Measurements from ENCODE around the gene NSMF.
A peak's percentile ranks its signal among the peaks of the same experiment; 100 is the strongest.

Gene NSMF

GRCh38 chr9:137461316-137461662 lies 2.2 kb upstream of the NSMF start:
- Histone ChIP-seq H3K4me3 (no peak overlapping the region), H3K27me3 (ENCODE audit: low read depth) (no peaks in the 10 kb centered on the region), H3K4me1 (peaks cover 5% of the 10 kb centered on the region), H3K36me3 (replicated peaks) (peaks cover 16% of the 10 kb centered on the region), H3K9me3 (peaks cover 2% of the 10 kb centered on the region; the same call in 1 of the 2 replicates)
- DNase-seq (ENCODE audit: low spot score in 2 of 2), result no peak
- in situ Hi-C loops (cut with MboI; ENCODE audit: low sequenced_read_pairs), result no loop called here

- Histone ChIP-seq H3K9me3 (peaks cover 2% of the 10 kb centered on the region; the same call in 1 of the 2 replicates), H3K27me3 (ENCODE audit: low read depth) (no peaks in the 10 kb centered on the region), H3K4me1 (peaks cover 5% of the 10 kb centered on the region), H3K4me3 (no peak overlapping the region), H3K36me3 (replicated peaks) (peaks cover 21% of the 10 kb centered on the region)
- no peak for DNase-seq (ENCODE audit: low spot score in 2 of 2)
- in situ Hi-C loops (cut with MboI; ENCODE audit: low sequenced_read_pairs), result no loop called here
Observed at GRCh38 chr9:137460363-137461315, 1.5 kb upstream of the NSMF start.

GRCh38 chr9:137459601-137460362 lies 648 bp upstream of the NSMF start:
- Histone ChIP-seq H3K27me3 (ENCODE audit: low read depth) (no peaks in the 10 kb centered on the region), H3K36me3 (replicated peaks) (peaks cover 29% of the 10 kb centered on the region), H3K4me1 (peaks cover 5% of the 10 kb centered on the region), H3K9me3 (peaks cover 2% of the 10 kb centered on the region; the same call in 1 of the 2 replicates), H3K4me3 (peak overlapping the region; percentile 25)
- no peak for DNase-seq (ENCODE audit: low spot score in 2 of 2)
- in situ Hi-C loops (cut with MboI; ENCODE audit: low sequenced_read_pairs), result no loop called here

- peaks cover 10% of the 10 kb centered on the region for H3K4me1 ChIP-seq
- DNase-seq (ENCODE audit: low spot score in 2 of 2), result peak in 1 of 2 experiments; percentile 61
- H3K4me3 ChIP-seq, result peak overlapping the region; percentile 62
- in situ Hi-C loops (cut with MboI; ENCODE audit: low sequenced_read_pairs), result no loop called here
- no peaks in the 10 kb centered on the region for H3K27me3 ChIP-seq (ENCODE audit: low read depth)
- peaks cover 2% of the 10 kb centered on the region; the same call in 1 of the 2 replicates for H3K9me3 ChIP-seq
- peaks cover 38% of the 10 kb centered on the region for H3K36me3 ChIP-seq (replicated peaks)
Observed at GRCh38 chr9:137458194-137459151, 661 bp downstream of the NSMF start.

- H3K27me3 ChIP-seq (ENCODE audit: low read depth), result no peaks in the 10 kb centered on the region
- peaks cover 46% of the 10 kb centered on the region for H3K36me3 ChIP-seq (replicated peaks)
- H3K9me3 ChIP-seq, result peaks cover 2% of the 10 kb centered on the region; the same call in 1 of the 2 replicates
- peaks cover 10% of the 10 kb centered on the region for H3K4me1 ChIP-seq
- DNase-seq (ENCODE audit: low spot score in 2 of 2), result no peak
- peak overlapping the region; percentile 62 for H3K4me3 ChIP-seq
- in situ Hi-C loops (cut with MboI; ENCODE audit: low sequenced_read_pairs), result no loop called here
Observed at GRCh38 chr9:137457406-137458193, 1.5 kb downstream of the NSMF start.

- H3K4me3 ChIP-seq, result no peak overlapping the region
- in situ Hi-C loops (cut with MboI; ENCODE audit: low sequenced_read_pairs), result no loop called here
- H3K4me1 ChIP-seq, result peaks cover 10% of the 10 kb centered on the region
Observed at GRCh38 chr9:137456864-137457405, 2.2 kb downstream of the NSMF start.

GRCh38 chr9:137456061-137456863 lies 2.9 kb downstream of the NSMF start:
- in situ Hi-C loops (cut with MboI; ENCODE audit: low sequenced_read_pairs), result no loop called here
- Histone ChIP-seq H3K27me3 (ENCODE audit: low read depth) (no peaks in the 10 kb centered on the region), H3K9me3 (no peaks in the 10 kb centered on the region), H3K36me3 (replicated peaks) (peaks cover 49% of the 10 kb centered on the region), H3K4me3 (no peak overlapping the region), H3K4me1 (peaks cover 10% of the 10 kb centered on the region)
- no peak for DNase-seq (ENCODE audit: low spot score in 2 of 2)

More at GRCh38 chr9:137456864-137457405, 2.2 kb downstream of the NSMF start:
- Histone ChIP-seq H3K27me3 (ENCODE audit: low read depth) (no peaks in the 10 kb centered on the region), H3K36me3 (replicated peaks) (peaks cover 49% of the 10 kb centered on the region), H3K9me3 (peaks cover 2% of the 10 kb centered on the region; the same call in 1 of the 2 replicates)
- no peak for DNase-seq (ENCODE audit: low spot score in 2 of 2)

- H3K27me3 ChIP-seq (ENCODE audit: low read depth), result no peaks in the 10 kb centered on the region
- H3K9me3 ChIP-seq, result no peaks in the 10 kb centered on the region
- DNase-seq (ENCODE audit: low spot score in 2 of 2), result no peak
- H3K36me3 ChIP-seq (replicated peaks), result peaks cover 49% of the 10 kb centered on the region
- H3K4me3 ChIP-seq, result no peak overlapping the region
- in situ Hi-C loops (cut with MboI; ENCODE audit: low sequenced_read_pairs), result no loop called here
- H3K4me1 ChIP-seq, result peaks cover 10% of the 10 kb centered on the region
Observed at GRCh38 chr9:137455359-137455991, 3.7 kb downstream of the NSMF start.

GRCh38 chr9:137454597-137455358 lies 4.4 kb downstream of the NSMF start:
- in situ Hi-C loops (cut with MboI; ENCODE audit: low sequenced_read_pairs), result no loop called here
- peaks cover 10% of the 10 kb centered on the region for H3K4me1 ChIP-seq
- H3K36me3 ChIP-seq (replicated peaks), result peaks cover 53% of the 10 kb centered on the region
- H3K9me3 ChIP-seq, result no peaks in the 10 kb centered on the region
- no peak overlapping the region for H3K4me3 ChIP-seq
- DNase-seq (ENCODE audit: low spot score in 2 of 2), result peak in 1 of 2 experiments; percentile 50
- no peaks in the 10 kb centered on the region for H3K27me3 ChIP-seq (ENCODE audit: low read depth)

- peaks cover 59% of the 10 kb centered on the region for H3K36me3 ChIP-seq (replicated peaks)
- peaks cover 5% of the 10 kb centered on the region for H3K4me1 ChIP-seq
- H3K9me3 ChIP-seq, result no peaks in the 10 kb centered on the region
- DNase-seq (ENCODE audit: low spot score in 2 of 2), result peak in 1 of 2 experiments; percentile 71
- H3K27me3 ChIP-seq (ENCODE audit: low read depth), result no peaks in the 10 kb centered on the region
- in situ Hi-C loops (cut with MboI; ENCODE audit: low sequenced_read_pairs), result no loop called here
- no peak overlapping the region for H3K4me3 ChIP-seq
Observed at GRCh38 chr9:137454145-137454596, 5.0 kb downstream of the NSMF start.

GRCh38 chr9:137453643-137454081 lies 5.5 kb downstream of the NSMF start:
- no peak overlapping the region for H3K4me3 ChIP-seq
- H3K27me3 ChIP-seq (ENCODE audit: low read depth), result no peaks in the 10 kb centered on the region
- DNase-seq (ENCODE audit: low spot score in 2 of 2), result peak; percentile 48 to 76
- peaks cover 64% of the 10 kb centered on the region for H3K36me3 ChIP-seq (replicated peaks)
- in situ Hi-C loops (cut with MboI; ENCODE audit: low sequenced_read_pairs), result no loop called here
- peaks cover 5% of the 10 kb centered on the region for H3K4me1 ChIP-seq
- no peaks in the 10 kb centered on the region for H3K9me3 ChIP-seq
